ENCODE results near the gene SLC25A43. TPM values are rescaled to one million over a fixed set of nuclear protein-coding genes. Genes with fewer than 3 reads are reported as not detected.

SLC25A43 gene
- total and polyA plus RNA-seq, 2 experiments from 2014 or later = 8.7 to 8.9 TPM

- Mint-ChIP-seq H3K9me3 (no peaks in the 10 kb centered on the region), H3K4me3 (no peak overlapping the region), H3K27ac (no peak overlapping the region), H3K36me3 (ENCODE audit: low read depth) (no peaks in the 10 kb centered on the region), H3K4me1 (no peaks in the 10 kb centered on the region), H3K27me3 (ENCODE audit: insufficient read depth, low read depth, poor library complexity) (peaks cover 3% of the 10 kb centered on the region)
- Histone ChIP-seq H3F3A (replicated peaks; ENCODE audit: low read depth) (no peaks in the 10 kb centered on the region), H3K4me2 (no peak overlapping the region), H3K4me3 (no peak overlapping the region), H3K27ac (ENCODE audit: low read depth) (no peak overlapping the region), H3K79me2 (replicated peaks; ENCODE audit: insufficient read depth) (no peaks in the 10 kb centered on the region), H3K4me1 (ENCODE audit: insufficient read depth) (no peaks in the 10 kb centered on the region), H2AFZ (no peak overlapping the region), H3K27me3 (ENCODE audit: insufficient read depth) (peaks cover 9% of the 10 kb centered on the region), H4K20me1 (replicated peaks; ENCODE audit: insufficient read depth) (no peaks in the 10 kb centered on the region), H3K36me3 (ENCODE audit: insufficient read depth) (no peaks in the 10 kb centered on the region), H3K9me2 (ENCODE audit: insufficient read depth) (no peaks in the 10 kb centered on the region)
- DNase-seq (ENCODE audit: low spot score) (no peak), ATAC-seq (no peak)
- TF ChIP-seq POLR2AphosphoS5 (IDR thresholded peaks at IDR 0.05; ENCODE audit: low read depth) (no peak), STAT1 (IDR thresholded peaks at IDR 0.05; ENCODE audit: unreplicated experiment) (no peak), EZH2 (IDR thresholded peaks at IDR 0.05; ENCODE audit: low read depth, unreplicated experiment) (no peak), EZH2phosphoT487 (IDR thresholded peaks at IDR 0.05; ENCODE audit: unreplicated experiment) (no peak), CREB1 (CRISPR knock-in tag; IDR thresholded peaks at IDR 0.05; ENCODE audit: low read depth) (no peak), CTCF (conservative IDR thresholded peaks at IDR 0.05; ENCODE audit: low read depth in 2 of 2) (no peak), ZNF114 (CRISPR knock-in tag; IDR thresholded peaks at IDR 0.05) (no peak), ZNF331 (CRISPR knock-in tag; IDR thresholded peaks at IDR 0.05; ENCODE audit: low read depth) (no peak), NANOG (IDR thresholded peaks at IDR 0.05; ENCODE audit: borderline replicate concordance) (no peak), ZNF462 (CRISPR knock-in tag; IDR thresholded peaks at IDR 0.05) (no peak), JUNB (IDR thresholded peaks at IDR 0.05; ENCODE audit: unreplicated experiment) (no peak)
- TF ChIP-seq, protein P1, sequence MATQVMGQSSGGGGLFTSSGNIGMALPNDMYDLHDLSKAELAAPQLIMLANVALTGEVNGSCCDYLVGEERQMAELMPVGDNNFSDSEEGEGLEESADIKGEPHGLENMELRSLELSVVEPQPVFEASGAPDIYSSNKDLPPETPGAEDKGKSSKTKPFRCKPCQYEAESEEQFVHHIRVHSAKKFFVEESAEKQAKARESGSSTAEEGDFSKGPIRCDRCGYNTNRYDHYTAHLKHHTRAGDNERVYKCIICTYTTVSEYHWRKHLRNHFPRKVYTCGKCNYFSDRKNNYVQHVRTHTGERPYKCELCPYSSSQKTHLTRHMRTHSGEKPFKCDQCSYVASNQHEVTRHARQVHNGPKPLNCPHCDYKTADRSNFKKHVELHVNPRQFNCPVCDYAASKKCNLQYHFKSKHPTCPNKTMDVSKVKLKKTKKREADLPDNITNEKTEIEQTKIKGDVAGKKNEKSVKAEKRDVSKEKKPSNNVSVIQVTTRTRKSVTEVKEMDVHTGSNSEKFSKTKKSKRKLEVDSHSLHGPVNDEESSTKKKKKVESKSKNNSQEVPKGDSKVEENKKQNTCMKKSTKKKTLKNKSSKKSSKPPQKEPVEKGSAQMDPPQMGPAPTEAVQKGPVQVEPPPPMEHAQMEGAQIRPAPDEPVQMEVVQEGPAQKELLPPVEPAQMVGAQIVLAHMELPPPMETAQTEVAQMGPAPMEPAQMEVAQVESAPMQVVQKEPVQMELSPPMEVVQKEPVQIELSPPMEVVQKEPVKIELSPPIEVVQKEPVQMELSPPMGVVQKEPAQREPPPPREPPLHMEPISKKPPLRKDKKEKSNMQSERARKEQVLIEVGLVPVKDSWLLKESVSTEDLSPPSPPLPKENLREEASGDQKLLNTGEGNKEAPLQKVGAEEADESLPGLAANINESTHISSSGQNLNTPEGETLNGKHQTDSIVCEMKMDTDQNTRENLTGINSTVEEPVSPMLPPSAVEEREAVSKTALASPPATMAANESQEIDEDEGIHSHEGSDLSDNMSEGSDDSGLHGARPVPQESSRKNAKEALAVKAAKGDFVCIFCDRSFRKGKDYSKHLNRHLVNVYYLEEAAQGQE (IDR thresholded peaks at IDR 0.05; ENCODE audit: unreplicated experiment) = no peak
- TF ChIP-seq, protein P2, sequence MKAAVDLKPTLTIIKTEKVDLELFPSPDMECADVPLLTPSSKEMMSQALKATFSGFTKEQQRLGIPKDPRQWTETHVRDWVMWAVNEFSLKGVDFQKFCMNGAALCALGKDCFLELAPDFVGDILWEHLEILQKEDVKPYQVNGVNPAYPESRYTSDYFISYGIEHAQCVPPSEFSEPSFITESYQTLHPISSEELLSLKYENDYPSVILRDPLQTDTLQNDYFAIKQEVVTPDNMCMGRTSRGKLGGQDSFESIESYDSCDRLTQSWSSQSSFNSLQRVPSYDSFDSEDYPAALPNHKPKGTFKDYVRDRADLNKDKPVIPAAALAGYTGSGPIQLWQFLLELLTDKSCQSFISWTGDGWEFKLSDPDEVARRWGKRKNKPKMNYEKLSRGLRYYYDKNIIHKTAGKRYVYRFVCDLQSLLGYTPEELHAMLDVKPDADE (IDR thresholded peaks at IDR 0.05) = no peak
These were observed 82.2 kb downstream of the SLC25A43 start for GRCh38 chrX:119481323-119481801.
